PC-9 (cell line): ENCODE results near the gene USHBP1. TPM values are rescaled to one million over a fixed set of nuclear protein-coding genes. Genes with fewer than 3 reads are reported as not detected.

ENCODE experiments used
- BruUV-seq: library from RNA; stranded (reverse); fragments of 400-500 nt; replicated peaks from 2 replicates; lab custom pipeline; 2021; lab: Mats Ljungman, UMichigan
- CTCF ChIA-PET: fragments of 300-600 bp; sonication (Branson Sonifier 250); formaldehyde crosslinking; loops from one replicate; lab custom pipeline; 2022; ENCODE audit warnings: antibody characterized with exemption; lab: Charles Lee
- POLR2A ChIA-PET: fragments of 300-600 bp; sonication (Branson Sonifier 250); formaldehyde crosslinking; loops from one replicate; lab custom pipeline; 2022; ENCODE audit warnings: antibody characterized with exemption; ENCODE audit not compliant: unreplicated experiment; lab: Charles Lee
- DNase-seq, 2 experiments: peaks; one replicate each; pipeline versions ENCODE4 v3.0.0 to v3.0.0-alpha.2; 2015 to 2022; ENCODE audit warnings: mixed read lengths in 1 of 2
- H2AFZ ChIP-seq: fragments of 200-600 bp; sonication (generic); 2 replicates; pipeline ENCODE4 v1.8.1; 2017; ENCODE audit warnings: antibody characterized with exemption
- H3F3A ChIP-seq: fragments of 200-600 bp; sonication (generic); 2 replicates; pipeline ENCODE4 v1.8.1; 2017; ENCODE audit warnings: antibody characterized with exemption, mild to moderate bottlenecking, low read depth; ENCODE audit not compliant: insufficient read depth
- H3K27ac ChIP-seq: fragments of 200-600 bp; sonication (generic); 2 replicates; pipeline ENCODE4 v1.6.1; 2016; ENCODE audit warnings: mixed run types
- H3K27me3 ChIP-seq: fragments of 200-600 bp; sonication (generic); 2 replicates; pipeline ENCODE4 v1.6.1; 2016; ENCODE audit warnings: low read depth, mixed run types; ENCODE audit not compliant: insufficient read depth
- H3K36me3 ChIP-seq: fragments of 200-600 bp; sonication (generic); 2 replicates; pipeline ENCODE4 v1.6.1; 2016; ENCODE audit warnings: low read depth, mixed run types
- H3K4me1 ChIP-seq: fragments of 200-600 bp; sonication (generic); replicated peaks from 2 replicates; pipeline ENCODE4 v1.6.1; 2016; ENCODE audit warnings: mixed run types; ENCODE audit not compliant: insufficient read depth
- H3K4me2 ChIP-seq: fragments of 200-600 bp; sonication (generic); 2 replicates; pipeline ENCODE4 v1.6.1; 2017; ENCODE audit warnings: mixed run types
- H3K4me3 ChIP-seq: fragments of 200-600 bp; sonication (generic); 2 replicates; pipeline ENCODE4 v1.6.1; 2016; ENCODE audit warnings: mixed run types
- H3K79me2 ChIP-seq: fragments of 200-600 bp; sonication (generic); 2 replicates; pipeline ENCODE4 v1.6.1; 2017; ENCODE audit warnings: low read depth, mixed run types
- H3K9me2 ChIP-seq: fragments of 200-600 bp; sonication (generic); 2 replicates; pipeline ENCODE4 v1.8.1; 2017; ENCODE audit warnings: mild to moderate bottlenecking; ENCODE audit not compliant: insufficient read depth
- H3K9me3 ChIP-seq: fragments of 200-600 bp; sonication (generic); 2 replicates; pipeline ENCODE4 v1.8.1; 2016; ENCODE audit warnings: low read depth; ENCODE audit not compliant: insufficient read depth
- H4K20me1 ChIP-seq: fragments of 200-600 bp; sonication (generic); 2 replicates; pipeline ENCODE4 v1.8.1; 2017; ENCODE audit not compliant: insufficient read depth
- EZH2 ChIP-seq: fragments of 200-600 bp; sonication (generic); IDR thresholded peaks from 2 replicates; pipeline ENCODE4 v1.8.0; 2017; ENCODE audit warnings: antibody characterized with exemption, low read depth
- intact Hi-C: fragments of 100-400 bp; cut with micrococcal nuclease; formaldehyde crosslinking; loops from one replicate; pipeline ENCODE4 v1.10.0; 2022; ENCODE audit not compliant: unreplicated experiment
- total RNA-seq: library from RNA; stranded (reverse); gene quantifications from 2 replicates; pipeline ENCODE4 v1.2.3, GENCODE V29; 2021
- TF ChIP-seq, protein P1 (sequence below): fragments of 200-600 bp; sonication (generic); conservative IDR thresholded peaks from 2 replicates; pipeline ENCODE4 v1.6.1; 2017; ENCODE audit warnings: mixed run types, antibody characterized with exemption, mild to moderate bottlenecking, moderate library complexity

Gene USHBP1
- total RNA-seq, 1 experiment from 2014 or later = not detected

DNA sequence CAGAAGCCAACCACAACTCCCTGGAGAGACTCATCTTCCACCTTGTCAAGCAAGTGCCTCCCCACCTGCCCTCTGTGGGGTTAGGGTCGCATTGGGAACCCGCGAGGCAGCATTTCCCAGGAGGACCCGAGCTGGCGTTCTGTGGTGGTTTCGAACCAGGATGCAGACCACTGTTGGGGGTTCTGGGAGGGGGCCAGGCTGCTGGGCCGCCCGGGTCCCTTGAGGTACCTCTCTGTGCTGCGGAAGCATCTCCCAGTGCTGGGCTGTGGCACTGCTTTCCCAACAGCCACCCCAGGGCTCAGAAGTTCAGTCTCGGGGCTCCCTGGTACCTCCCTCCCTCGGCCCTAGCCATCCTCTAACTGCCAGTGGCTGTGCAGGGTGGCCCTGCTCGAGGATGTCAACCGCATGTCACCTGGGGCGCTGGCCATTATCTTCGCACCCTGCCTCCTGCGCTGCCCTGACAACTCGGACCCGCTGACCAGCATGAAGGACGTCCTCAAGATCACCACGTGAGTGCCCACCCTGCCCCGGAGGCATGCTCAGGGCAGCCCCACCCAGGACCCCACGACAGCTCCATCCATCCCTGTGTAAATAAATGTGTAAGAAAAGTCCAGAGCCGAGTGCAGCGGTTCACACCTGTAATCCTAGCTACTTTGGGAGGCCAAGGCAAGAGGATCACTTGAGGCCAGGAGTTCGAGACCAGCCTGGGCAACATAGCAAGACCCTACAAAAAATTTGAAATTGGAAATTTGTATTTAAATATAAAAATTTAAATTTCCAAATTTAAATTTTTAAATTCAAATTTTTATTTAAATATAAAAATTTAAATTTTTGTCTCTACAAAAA, 57.6 kb downstream of the USHBP1 start:
- Histone ChIP-seq H3K79me2 (no peaks in the 10 kb centered on the region), H2AFZ (no peak overlapping the region), H3K4me2 (no peak overlapping the region), H3K27ac (no peak overlapping the region), H3K4me1 (no peaks in the 10 kb centered on the region), H3K4me3 (no peak overlapping the region), H3K36me3 (no peaks in the 10 kb centered on the region), H4K20me1 (no peaks in the 10 kb centered on the region), H3K9me3 (no peaks in the 10 kb centered on the region), H3K27me3 (no peaks in the 10 kb centered on the region), H3K9me2 (no peaks in the 10 kb centered on the region), H3F3A (peaks cover 22% of the 10 kb centered on the region)
- ChIA-PET POLR2A (no interaction called here), CTCF (interaction anchor here (0.6 kb wide), 1 partner anchor 347 kb away, joined by 8 read pairs; no protein-coding TSS in a partner anchor)
- no peak for DNase-seq
- TF ChIP-seq EZH2 = no peak
- TF ChIP-seq, protein P1, sequence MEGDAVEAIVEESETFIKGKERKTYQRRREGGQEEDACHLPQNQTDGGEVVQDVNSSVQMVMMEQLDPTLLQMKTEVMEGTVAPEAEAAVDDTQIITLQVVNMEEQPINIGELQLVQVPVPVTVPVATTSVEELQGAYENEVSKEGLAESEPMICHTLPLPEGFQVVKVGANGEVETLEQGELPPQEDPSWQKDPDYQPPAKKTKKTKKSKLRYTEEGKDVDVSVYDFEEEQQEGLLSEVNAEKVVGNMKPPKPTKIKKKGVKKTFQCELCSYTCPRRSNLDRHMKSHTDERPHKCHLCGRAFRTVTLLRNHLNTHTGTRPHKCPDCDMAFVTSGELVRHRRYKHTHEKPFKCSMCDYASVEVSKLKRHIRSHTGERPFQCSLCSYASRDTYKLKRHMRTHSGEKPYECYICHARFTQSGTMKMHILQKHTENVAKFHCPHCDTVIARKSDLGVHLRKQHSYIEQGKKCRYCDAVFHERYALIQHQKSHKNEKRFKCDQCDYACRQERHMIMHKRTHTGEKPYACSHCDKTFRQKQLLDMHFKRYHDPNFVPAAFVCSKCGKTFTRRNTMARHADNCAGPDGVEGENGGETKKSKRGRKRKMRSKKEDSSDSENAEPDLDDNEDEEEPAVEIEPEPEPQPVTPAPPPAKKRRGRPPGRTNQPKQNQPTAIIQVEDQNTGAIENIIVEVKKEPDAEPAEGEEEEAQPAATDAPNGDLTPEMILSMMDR = no peak
- no TSS peak for BruUV-seq
- intact Hi-C loops = no loop called here

DNA sequence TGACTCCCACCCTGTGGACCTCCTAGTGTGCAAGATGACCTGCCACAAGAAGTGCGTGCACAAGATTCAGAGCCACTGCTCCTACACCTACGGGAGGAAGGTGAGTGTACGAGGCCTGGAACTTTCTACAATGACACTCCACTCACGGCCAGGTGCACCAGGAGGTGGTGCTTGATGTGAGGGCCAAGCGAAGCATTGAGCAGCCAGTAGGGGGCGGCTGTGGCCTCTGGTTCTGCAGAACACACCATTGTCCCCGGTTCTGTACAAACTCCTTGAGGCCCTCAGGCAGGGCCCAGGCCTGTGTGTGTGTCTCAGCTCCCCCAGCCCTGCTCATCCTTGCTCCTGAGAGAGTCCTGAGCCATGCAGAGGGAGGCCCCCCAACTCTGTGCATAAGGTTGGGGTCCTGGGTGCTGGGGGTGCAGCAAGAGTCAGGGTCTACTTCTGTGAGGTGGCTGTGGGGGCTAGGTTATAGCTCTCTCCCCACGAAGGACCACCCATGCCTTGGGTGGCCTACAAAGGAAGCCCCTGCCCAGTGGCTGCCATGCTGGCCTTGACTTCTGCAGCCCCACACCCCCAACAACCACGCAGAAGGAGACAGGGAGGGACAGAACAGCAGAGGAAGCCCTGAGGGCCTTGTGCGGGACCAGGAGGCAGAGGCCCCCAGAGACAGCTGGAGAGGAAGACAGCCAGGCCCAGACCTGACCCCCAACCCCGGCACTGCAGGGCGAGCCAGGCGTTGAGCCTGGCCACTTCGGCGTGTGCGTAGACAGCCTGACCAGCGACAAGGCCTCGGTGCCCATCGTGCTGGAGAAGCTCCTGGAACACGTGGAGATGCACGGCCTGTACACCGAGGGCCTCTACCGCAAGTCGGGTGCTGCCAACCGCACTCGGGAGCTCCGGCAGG, 59.1 kb downstream of the USHBP1 start:
- no peak for TF ChIP-seq EZH2
- TF ChIP-seq, protein P1 = peak; percentile 83
- ChIA-PET POLR2A (no interaction called here), CTCF (interaction anchor here (0.9 kb wide), 1 partner anchor 10 kb away, joined by 3 read pairs; the partner anchor contains the start of gene USE1)
- no peak overlapping the region for H2AFZ ChIP-seq
- no peak overlapping the region for H3K4me3 ChIP-seq
- intact Hi-C loops = loop anchor here (1.0 kb wide), 1 partner anchor 77 kb away; no protein-coding TSS in a partner anchor
- H3F3A ChIP-seq = peaks cover 26% of the 10 kb centered on the region
- H3K9me3 ChIP-seq = no peaks in the 10 kb centered on the region
- 0 out of 2 replicates have a peak, but pooled peaks cover 6% of the 10 kb centered on the region for H3K36me3 ChIP-seq
- no peaks in the 10 kb centered on the region for H3K4me1 ChIP-seq
- no peaks in the 10 kb centered on the region for H3K27me3 ChIP-seq
- H3K4me2 ChIP-seq = no peak overlapping the region
- H3K27ac ChIP-seq = no peak overlapping the region
- no peaks in the 10 kb centered on the region for H3K79me2 ChIP-seq
- BruUV-seq = no TSS peak
- DNase-seq = peak; percentile 50 to 57
- no peaks in the 10 kb centered on the region for H4K20me1 ChIP-seq
- no peaks in the 10 kb centered on the region for H3K9me2 ChIP-seq

DNA sequence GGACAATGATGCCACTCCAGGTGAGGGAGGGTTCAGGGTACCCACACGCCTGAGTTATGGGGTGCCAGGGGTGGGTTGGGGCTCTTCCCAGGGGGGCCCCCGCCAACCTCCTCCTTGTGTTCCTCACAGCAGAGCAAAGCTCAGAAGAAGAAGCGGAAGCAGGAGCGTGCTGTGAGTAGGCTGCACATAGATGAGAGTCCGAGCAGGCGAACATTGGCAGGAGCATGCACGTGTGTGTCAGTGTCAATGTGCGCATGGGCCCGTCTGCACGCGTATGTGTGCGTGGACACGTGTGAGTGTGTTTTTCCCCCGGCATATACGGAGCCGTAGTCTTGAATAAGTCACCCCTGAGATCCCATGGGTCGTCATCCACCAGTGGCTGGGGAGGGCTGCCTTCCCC, 61.8 kb downstream of the USHBP1 start:
- H3K9me3 ChIP-seq = no peaks in the 10 kb centered on the region
- H3K27ac ChIP-seq = no peak overlapping the region
- intact Hi-C loops = no loop called here
- no peak overlapping the region for H2AFZ ChIP-seq
- ChIA-PET POLR2A (no interaction called here), CTCF (no interaction called here)
- 0 out of 2 replicates have a peak, but pooled peaks cover 6% of the 10 kb centered on the region for H3K36me3 ChIP-seq
- no peaks in the 10 kb centered on the region for H3K4me1 ChIP-seq
- no peaks in the 10 kb centered on the region for H3K9me2 ChIP-seq
- no peak overlapping the region for H3K4me3 ChIP-seq
- TF ChIP-seq EZH2 = no peak
- no peak overlapping the region for H3K4me2 ChIP-seq
- DNase-seq = no peak
- H3K79me2 ChIP-seq = no peaks in the 10 kb centered on the region
- no peaks in the 10 kb centered on the region for H4K20me1 ChIP-seq
- no peaks in the 10 kb centered on the region for H3K27me3 ChIP-seq
- no TSS peak for BruUV-seq
- peaks cover 11% of the 10 kb centered on the region for H3F3A ChIP-seq
